ENCODE data around the gene PICALM.

Gene PICALM

DNA sequence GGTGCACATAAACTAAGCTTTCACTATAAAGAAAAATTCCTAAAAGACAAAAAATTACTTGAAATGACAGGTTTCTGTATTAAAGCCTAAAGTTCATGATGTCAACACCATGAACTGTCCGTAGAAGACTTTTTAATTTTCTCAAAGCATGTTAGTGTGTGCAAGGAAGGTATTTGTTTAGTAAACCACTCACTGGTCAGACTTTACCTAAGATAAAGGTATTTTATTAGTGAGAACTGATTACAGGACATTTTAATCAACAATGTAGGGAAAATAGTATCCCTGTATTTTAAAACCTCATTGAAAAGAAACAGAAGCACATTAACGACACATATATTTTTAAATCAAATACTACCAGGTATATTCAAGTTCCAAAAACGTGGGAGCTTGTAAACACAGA is 2.9 kb downstream of the PICALM start:
- Mint-ChIP-seq H3K27ac (peak overlapping the region; percentile 98), H3K4me1 (peaks cover 57% of the 10 kb centered on the region), H3K4me3 (peak overlapping the region; percentile 94), H3K36me3 (no peaks in the 10 kb centered on the region), H3K9me3 (no peaks in the 10 kb centered on the region), H3K27me3 (no peaks in the 10 kb centered on the region)

DNA sequence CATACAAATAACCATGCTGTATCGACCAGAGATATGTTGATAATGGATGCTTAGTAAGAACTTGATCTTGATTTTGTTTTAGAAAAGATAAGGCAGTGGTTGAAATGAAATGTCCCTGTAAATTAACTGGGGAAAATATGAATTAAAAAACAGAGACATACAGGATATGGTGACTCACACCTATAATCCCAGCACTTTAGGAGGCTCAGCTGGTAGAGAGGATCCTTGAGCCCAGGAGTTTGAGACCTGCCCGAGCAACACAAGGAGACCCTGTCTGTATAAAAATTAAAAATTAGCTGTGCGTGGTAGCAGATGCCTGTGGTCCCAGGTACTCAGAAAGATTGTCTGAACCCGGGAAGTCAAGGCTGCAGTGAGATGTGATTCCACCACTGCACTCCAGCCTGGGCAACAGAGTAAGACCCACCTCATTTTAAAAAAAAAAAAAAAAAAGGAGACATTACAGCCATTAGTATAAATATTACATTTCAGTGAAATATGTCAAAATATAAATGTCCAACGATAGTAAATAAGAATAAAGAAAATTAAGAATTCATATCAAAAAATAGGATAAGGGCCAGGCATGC is 4.6 kb downstream of the PICALM start:
- Mint-ChIP-seq H3K27ac (peak overlapping the region; percentile 30), H3K4me3 (peak overlapping the region; percentile 64), H3K36me3 (no peaks in the 10 kb centered on the region), H3K27me3 (no peaks in the 10 kb centered on the region), H3K4me1 (peaks cover 67% of the 10 kb centered on the region), H3K9me3 (no peaks in the 10 kb centered on the region)

DNA sequence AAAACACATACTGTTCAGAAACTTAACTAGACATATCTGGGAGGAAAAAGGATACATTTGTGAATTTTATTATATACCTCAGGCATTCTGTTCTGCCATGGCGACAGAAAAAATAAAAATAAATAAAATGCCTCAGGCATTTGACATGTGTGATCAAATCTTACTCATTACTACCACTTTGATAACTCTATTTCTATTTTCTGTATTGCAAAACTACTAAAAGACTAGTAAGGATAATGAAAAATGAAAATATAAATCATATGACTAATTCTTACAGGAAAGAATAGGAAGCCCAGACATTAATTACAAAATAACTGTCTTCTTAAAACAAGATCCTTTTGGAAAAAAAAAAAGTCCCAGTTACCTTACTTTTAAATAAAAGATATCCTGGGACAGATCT is 5.3 kb downstream of the PICALM start:
- Mint-ChIP-seq H3K4me3 (peak overlapping the region; percentile 64), H3K4me1 (peaks cover 74% of the 10 kb centered on the region), H3K9me3 (no peaks in the 10 kb centered on the region), H3K36me3 (no peaks in the 10 kb centered on the region), H3K27ac (peak overlapping the region; percentile 56), H3K27me3 (no peaks in the 10 kb centered on the region)

DNA sequence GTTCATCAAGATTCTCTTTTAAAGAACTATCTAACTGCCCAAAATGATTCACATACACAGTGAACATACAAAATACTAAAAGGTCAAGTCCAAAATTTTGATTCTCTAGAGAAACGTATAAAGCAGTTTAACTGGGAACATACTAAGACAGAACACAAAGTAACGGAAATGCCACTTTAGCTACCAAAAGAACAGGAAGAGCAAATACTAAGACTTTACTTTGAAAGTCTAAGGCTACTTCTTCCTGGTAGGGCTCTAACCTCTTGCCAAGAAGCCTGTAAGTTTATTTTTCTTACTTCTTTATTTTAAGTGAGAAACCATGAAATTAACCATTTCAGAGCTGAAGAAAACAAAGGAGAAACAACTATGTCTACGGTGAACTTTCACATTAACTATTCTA is 6.2 kb downstream of the PICALM start:
- H3K4me3 Mint-ChIP-seq = peak overlapping the region; percentile 77
- no peaks in the 10 kb centered on the region for H3K9me3 Mint-ChIP-seq
- no peaks in the 10 kb centered on the region for H3K27me3 Mint-ChIP-seq
- no peaks in the 10 kb centered on the region for H3K36me3 Mint-ChIP-seq
- peak overlapping the region; percentile 88 for H3K27ac Mint-ChIP-seq
- H3K4me1 Mint-ChIP-seq = peaks cover 82% of the 10 kb centered on the region

DNA sequence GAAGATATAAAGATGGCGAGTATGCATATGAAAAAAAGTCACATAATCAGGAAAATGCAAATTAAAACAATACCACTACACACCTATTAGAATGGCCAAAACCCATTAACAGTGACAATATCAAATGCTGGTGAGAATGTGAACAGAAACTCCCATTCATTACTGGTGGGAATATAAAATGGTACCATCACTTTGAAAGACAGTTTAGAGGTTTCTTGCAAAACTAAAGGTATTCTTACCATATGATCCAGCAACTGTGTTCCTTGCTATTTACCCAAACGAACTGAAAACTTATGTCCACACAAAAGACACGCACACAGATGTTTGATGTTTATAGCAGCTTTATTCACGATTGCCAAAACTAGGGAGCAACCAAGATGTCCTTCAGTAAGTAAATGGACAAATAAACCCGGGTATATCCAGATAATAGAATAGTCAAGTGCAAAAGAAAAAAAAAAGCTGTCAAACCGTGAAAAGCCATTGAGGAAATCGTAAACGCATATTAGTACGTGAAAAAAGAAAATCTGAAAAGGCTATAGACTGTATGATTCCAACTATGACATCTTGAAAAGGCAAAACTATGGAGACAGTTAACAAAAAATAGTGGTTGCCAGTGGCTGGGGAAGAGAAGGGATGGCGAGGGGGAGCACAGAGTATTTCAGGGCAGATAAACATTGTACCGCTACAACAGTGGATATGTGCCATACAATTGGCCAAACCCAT is 7.2 kb downstream of the PICALM start:
- Mint-ChIP-seq H3K36me3 (peaks cover 6% of the 10 kb centered on the region), H3K9me3 (no peaks in the 10 kb centered on the region), H3K4me1 (peaks cover 91% of the 10 kb centered on the region), H3K27ac (peak overlapping the region; percentile 89), H3K27me3 (no peaks in the 10 kb centered on the region), H3K4me3 (peak overlapping the region; percentile 81)

DNA sequence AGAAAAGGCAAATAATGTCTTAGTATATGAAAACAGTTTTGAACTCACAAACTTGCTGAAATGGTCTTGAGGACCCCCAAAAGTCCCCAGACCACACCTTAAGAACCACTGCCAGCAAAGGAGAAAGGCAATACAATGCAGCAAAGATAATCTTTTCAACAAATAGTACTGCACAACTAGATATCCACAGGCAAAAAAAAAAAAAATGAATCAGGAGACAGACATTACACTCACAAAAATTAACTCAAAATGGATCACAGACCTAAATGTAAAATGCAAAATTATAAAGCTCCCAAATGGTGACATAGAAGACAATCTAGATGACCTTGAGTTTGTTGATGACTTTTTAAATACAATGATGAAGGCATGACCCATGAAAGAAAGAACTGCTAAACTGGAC is 8.3 kb downstream of the PICALM start:
- Mint-ChIP-seq H3K9me3 (no peaks in the 10 kb centered on the region), H3K27ac (peak overlapping the region; percentile 69), H3K4me3 (peak overlapping the region; percentile 60), H3K27me3 (no peaks in the 10 kb centered on the region), H3K4me1 (peaks cover 91% of the 10 kb centered on the region), H3K36me3 (peaks cover 11% of the 10 kb centered on the region)

DNA sequence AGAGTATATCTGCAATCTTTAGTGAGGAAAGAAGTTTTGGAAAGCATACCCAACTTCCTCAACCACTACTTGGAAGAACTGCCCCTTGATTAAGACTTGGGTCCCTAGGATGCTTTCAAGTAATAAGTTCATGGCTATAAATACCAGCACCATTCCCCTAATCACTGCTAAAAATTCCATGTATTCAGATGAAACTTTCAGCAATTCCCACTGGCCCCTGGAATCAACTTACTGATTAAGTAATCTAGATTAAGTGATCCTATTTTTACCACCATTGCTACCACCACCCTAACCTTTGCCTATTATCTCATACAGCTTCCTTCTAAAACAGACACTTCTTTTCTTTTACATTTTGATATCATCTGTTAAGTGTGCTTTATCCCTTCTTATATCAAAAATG is 10.5 kb downstream of the PICALM start:
- peak overlapping the region; percentile 5 for H3K27ac Mint-ChIP-seq
- no peak overlapping the region for H3K4me3 Mint-ChIP-seq
- no peaks in the 10 kb centered on the region for H3K9me3 Mint-ChIP-seq
- peaks cover 93% of the 10 kb centered on the region for H3K4me1 Mint-ChIP-seq
- peaks cover 11% of the 10 kb centered on the region for H3K36me3 Mint-ChIP-seq
- H3K27me3 Mint-ChIP-seq = no peaks in the 10 kb centered on the region

DNA sequence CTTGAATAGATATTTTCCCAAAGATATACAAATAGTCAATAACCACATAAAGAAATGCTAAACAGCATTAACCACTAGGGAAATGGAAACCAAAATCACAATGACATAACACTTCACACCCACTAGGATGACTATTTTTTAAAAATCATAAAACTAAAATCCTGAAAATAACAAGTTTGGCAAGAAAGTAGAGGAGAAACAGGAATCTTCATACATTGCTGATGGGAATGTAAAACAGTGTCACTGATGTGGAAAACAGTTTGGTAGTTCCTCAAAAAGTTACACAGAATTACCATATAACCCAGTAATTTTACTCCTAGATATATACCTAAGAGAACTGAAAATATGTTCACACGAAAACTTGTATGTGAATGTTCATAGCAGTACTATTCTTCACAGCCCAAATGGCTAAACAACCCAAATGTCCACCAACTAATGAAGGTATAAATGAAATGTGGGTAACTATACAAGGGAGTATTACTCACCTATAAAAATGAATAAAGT is 12.5 kb downstream of the PICALM start:
- Mint-ChIP-seq H3K4me1 (peaks cover 95% of the 10 kb centered on the region), H3K27me3 (no peaks in the 10 kb centered on the region), H3K4me3 (peak overlapping the region; percentile 66), H3K36me3 (peaks cover 17% of the 10 kb centered on the region), H3K27ac (peak overlapping the region; percentile 79), H3K9me3 (no peaks in the 10 kb centered on the region)

DNA sequence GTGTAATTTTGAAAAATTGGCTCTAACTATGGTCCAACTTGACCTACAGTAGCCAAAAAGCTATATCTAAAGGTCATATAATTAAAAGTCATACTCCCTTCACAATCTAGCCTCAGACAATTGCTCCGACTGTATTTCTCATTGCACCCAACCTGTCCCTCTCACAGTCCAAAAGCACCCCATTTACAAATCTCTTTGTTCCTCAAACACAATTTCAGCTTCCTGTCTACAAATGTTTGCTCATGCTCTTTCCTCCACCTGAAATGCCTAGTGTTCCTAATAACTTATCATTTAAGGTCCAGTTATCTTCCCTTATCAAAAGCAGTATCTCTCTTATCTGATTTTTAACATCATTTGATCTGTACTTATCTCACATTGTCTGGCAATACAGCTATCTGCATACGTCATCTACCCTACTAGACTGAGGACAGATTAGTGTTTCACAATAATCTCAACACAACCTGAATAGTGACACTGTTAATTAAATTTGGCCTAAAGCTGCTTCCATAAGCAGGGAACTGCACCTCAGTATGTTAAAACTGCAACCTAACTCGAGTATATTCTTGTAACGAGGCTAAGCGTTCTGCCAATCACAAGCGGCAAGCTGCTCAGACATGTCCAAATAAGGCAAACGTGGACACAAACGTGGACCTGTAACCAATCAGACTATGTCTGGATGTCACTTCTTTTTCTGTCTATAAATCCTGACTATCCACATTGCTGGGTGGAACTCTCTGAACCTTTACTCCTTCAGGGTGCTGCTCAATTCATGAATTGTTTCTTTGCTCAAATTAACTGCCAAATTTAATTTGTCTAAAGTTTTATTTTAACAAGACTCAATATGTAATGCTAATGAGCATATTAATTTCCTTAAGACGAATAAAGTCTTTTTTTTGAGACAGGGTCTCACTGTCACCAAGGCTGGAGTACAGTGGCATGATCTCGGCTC is 15.9 kb downstream of the PICALM start:
- Mint-ChIP-seq H3K9me3 (no peaks in the 10 kb centered on the region), H3K36me3 (peaks cover 17% of the 10 kb centered on the region), H3K27me3 (no peaks in the 10 kb centered on the region), H3K4me1 (peaks cover 91% of the 10 kb centered on the region), H3K27ac (peak overlapping the region; percentile 94), H3K4me3 (peak overlapping the region; percentile 51)

DNA sequence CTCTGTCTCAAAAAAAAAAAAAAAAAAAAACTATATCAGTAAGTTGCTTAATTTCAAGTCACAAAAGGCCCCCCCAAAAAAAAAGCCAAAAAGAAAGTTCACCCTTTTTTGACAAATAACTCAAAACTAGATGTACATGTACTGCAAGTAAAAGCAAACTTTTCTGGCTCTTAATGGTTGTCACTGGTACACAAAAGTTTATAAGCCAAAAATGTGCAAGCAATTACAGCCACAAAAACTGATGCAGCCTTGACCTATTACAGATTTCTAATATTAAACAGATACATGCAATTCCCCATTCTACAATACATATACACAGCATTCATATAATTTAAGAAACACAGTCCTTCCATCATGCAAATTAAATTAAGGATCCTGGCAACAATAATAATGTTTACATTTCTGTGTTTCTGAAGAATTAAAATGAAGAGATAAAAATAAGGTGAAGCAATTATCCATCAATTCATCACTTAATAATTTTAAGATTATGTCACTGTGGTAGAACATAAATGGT is 18.6 kb downstream of the PICALM start:
- Mint-ChIP-seq H3K36me3 (peaks cover 9% of the 10 kb centered on the region), H3K27me3 (no peaks in the 10 kb centered on the region), H3K4me3 (no peak overlapping the region), H3K9me3 (peaks cover 13% of the 10 kb centered on the region), H3K4me1 (peaks cover 93% of the 10 kb centered on the region), H3K27ac (peak overlapping the region; percentile 51)

DNA sequence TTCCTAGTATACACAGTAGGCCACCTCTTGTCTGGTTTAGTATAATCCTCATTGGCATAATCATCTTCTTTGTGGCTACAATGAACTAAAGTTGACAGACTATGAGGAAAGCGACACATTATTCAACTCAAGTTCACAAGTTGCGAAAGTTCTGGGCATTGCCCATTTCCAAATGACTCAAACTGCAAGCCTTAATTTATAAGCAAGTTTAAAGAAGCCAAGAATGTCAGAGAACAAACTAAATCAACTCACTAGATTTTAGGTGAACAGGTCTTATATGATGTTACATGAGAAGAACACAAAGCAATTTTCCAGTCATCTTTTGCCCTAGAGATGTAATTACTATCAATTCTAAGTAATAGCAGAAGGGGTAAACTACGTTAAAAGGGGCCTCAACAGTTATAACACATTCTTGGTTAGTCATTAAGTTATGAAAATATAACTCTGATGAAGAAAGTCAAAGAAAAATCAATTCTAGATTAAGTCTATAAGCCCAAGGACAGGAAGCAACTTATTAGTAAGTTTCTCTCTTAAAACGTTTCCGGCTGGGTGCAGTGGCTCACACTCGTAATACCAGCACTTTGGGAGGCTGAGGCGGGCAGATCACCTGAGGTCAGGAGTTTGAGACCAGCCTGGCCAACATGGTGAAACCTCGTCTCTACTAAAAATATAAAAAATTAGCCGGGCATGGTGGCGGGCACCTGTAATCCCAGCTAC is 21.5 kb downstream of the PICALM start:
- peaks cover 13% of the 10 kb centered on the region for H3K9me3 Mint-ChIP-seq
- peak overlapping the region; percentile 98 for H3K27ac Mint-ChIP-seq
- H3K4me3 Mint-ChIP-seq = peak overlapping the region; percentile 77
- H3K36me3 Mint-ChIP-seq = peaks cover 6% of the 10 kb centered on the region
- no peaks in the 10 kb centered on the region for H3K27me3 Mint-ChIP-seq
- H3K4me1 Mint-ChIP-seq = peaks cover 95% of the 10 kb centered on the region

DNA sequence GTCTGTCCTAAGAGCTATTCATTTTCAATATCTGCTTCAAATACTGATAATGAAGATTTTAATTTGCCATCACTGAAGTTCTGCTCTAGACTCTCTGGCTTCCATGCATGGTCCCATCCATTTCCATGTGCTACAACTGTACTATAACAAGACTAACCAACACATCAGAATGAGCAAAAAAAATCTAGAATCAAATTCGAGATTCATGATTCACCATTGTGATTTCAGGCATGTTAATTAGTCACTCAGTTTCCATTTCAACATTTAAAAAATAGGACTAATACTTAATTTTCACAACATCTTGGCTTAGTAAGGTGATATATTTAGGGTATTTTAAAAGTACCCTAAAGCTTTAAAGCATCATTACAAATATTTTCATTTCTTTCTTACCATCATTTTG is 22.8 kb downstream of the PICALM start:
- H3K4me3 Mint-ChIP-seq = peak overlapping the region; percentile 59
- no peaks in the 10 kb centered on the region for H3K27me3 Mint-ChIP-seq
- peaks cover 98% of the 10 kb centered on the region for H3K4me1 Mint-ChIP-seq
- H3K9me3 Mint-ChIP-seq = peaks cover 13% of the 10 kb centered on the region
- peaks cover 3% of the 10 kb centered on the region for H3K36me3 Mint-ChIP-seq
- H3K27ac Mint-ChIP-seq = peak overlapping the region; percentile 98

DNA sequence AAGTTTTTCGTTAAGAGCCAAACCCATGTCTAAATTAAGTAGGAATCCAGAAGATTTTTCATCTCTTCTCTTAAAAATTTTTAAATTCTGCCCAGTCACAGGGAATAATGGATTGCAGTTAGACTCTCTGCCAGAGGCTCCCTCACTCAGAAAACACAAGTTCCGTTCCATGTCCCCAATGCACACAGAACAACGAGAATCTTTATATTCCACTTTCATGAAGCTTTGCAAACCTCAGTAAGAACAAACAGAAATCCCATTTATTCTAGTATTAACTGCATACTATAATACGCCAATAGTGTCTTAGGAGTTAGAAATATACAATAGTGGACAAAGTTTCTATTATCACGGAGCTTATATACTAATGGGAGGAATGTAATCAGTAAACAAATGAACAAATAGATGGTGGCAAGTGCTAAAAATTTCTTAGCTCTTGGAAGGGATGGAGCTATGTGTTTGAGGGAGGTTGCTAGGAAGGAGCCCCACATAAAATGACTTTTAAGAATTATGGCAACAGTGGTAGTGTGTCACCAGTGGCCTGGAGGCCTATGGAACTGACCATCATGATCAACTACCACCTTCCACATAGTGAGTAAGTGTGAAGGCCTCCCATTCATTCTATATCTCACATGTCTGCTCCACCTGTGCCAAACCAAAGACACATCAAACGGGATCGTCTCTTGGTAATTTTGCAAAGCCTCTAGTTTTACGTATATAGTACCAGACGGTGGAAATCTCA is 24.9 kb downstream of the PICALM start:
- Mint-ChIP-seq H3K4me1 (peaks cover 88% of the 10 kb centered on the region), H3K4me3 (peak overlapping the region; percentile 49), H3K27me3 (no peaks in the 10 kb centered on the region)

DNA sequence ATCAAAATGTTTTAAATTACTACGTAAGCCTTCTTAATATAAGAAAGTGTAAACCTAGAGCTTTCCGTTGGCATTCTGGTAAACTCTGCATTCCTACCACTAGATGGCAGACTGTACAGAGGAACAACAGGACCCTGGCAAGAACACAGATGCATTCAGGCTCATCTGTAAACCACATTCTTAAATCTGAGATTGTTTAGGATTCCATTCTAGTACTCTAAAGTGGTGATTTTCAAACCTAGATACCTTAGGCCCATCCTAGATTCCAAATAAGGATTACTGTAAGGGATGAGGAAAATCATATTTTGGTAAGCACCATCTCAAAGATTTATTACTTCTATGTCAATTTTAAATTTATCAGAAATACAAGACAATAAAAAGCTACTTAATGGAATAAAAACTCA is 26.9 kb downstream of the PICALM start:
- Mint-ChIP-seq H3K4me3 (peak overlapping the region; percentile 37), H3K9me3 (peaks cover 8% of the 10 kb centered on the region), H3K4me1 (peaks cover 76% of the 10 kb centered on the region), H3K27ac (peak overlapping the region; percentile 48), H3K36me3 (peaks cover 2% of the 10 kb centered on the region), H3K27me3 (no peaks in the 10 kb centered on the region)

More for the DNA sequence above, 24.9 kb downstream of the PICALM start:
- Mint-ChIP-seq H3K36me3 (peaks cover 3% of the 10 kb centered on the region), H3K9me3 (peaks cover 13% of the 10 kb centered on the region), H3K27ac (peak overlapping the region; percentile 78)
